Ovary (tissue), 9 donors: ENCODE measurements around the gene UBXN6. TPM values are rescaled to one million over a fixed set of nuclear protein-coding genes. Genes with fewer than 3 reads are reported as not detected.

Experiments
- DNase-seq, 5 donors: peaks; one replicate each; pipeline ENCODE4 v3.0.0-alpha.2; 2019 to 2020
- H3K27ac ChIP-seq, 2 donors: fragments of 200-600 bp; one replicate each; pipeline versions ENCODE4 v1.5.1 to v1.8.0; 2019 to 2022
- H3K27me3 ChIP-seq: fragments of 200-600 bp; one replicate; pipeline ENCODE4 v1.8.0; 2022
- H3K36me3 ChIP-seq: fragments of 200-600 bp; sonication (generic); one replicate; pipeline ENCODE4 v1.5.1; 2019
- H3K4me1 ChIP-seq: one replicate; pipeline ENCODE4 v1.8.1; 2013; ENCODE audit warnings: mild to moderate bottlenecking, moderate library complexity; ENCODE audit not compliant: insufficient read depth
- H3K4me3 ChIP-seq: fragments of 200-600 bp; sonication (generic); one replicate; pipeline ENCODE4 v1.5.1; 2017
- H3K9me3 ChIP-seq, 2 donors: fragments of 200-600 bp in 1 of 2; sonication (generic) in 1 of 2; one replicate each; pipeline versions ENCODE4 v1.5.1 to v1.8.1; 2013 to 2019; ENCODE audit warnings: mild to moderate bottlenecking in 1 of 2, moderate library complexity in 1 of 2
- EP300 ChIP-seq: sonication (generic); formaldehyde crosslinking; IDR thresholded peaks from one replicate; pipeline ENCODE4 v1.6.1; 2017; ENCODE audit warnings: antibody characterized with exemption
- POLR2A ChIP-seq: fragments of 450-650 bp; IDR thresholded peaks from one replicate; pipeline ENCODE4 v1.6.1; 2017; ENCODE audit warnings: antibody characterized with exemption, mild to moderate bottlenecking, moderate library complexity
- WGBS, 3 donors: extraction: QIAGEN DNeasy Blood & Tissue Kit in 1 of 3; methylation state at CpG; one replicate each; pipeline versions ENCODE4 v1.1.5 to v1.1.7; 2013 to 2017; 5-methylcytosine and 5-hydroxymethylcytosine counted together
- intact Hi-C, 4 donors: fragments of 100-400 bp; cut with DNase I; formaldehyde crosslinking; loops; one replicate each; pipeline versions ENCODE4 v1.11.0 to v1.15.1; 2022 to 2023
- polyA plus RNA-seq, 2 donors: library from polyadenylated mRNA; stranded (reverse); fragments of 200-250 nt in 1 of 2; fragments of 350-450 nt in 1 of 2; fragmentation: Illumina TruSeq in 1 of 2; extraction: RNeasy Lipid Tissue Mini Kit (QIAGEN cat#74804) in 1 of 2; gene quantifications; one replicate each; pipeline ENCODE4 v1.2.3, GENCODE V29; 2013 to 2014
- total RNA-seq, 7 donors: library from RNA; depleted of rRNA in 2 of 7; stranded (reverse); fragments of >200 nt in 2 of 7; fragmentation: NEBNext Ultra II Directional in 3 of 7; extraction: Animal tissue kit (Norgen Biotek cat#: 25700) in 3 of 7; gene quantifications; one replicate each; pipeline versions ENCODE4 v1.1.0 to v1.2.4, GENCODE V29; 2016 to 2023
- TF ChIP-seq, protein P1 (sequence below), 3 donors: fragments of 450-650 bp in 2 of 3; fragments of 200-600 bp in 1 of 3; IDR thresholded peaks; one replicate each; pipeline versions ENCODE4 v1.5.1 to v1.8.0; 2016 to 2022; ENCODE audit warnings: antibody characterized with exemption in 3 of 3, mild to moderate bottlenecking in 1 of 3
- donor health status: DM: no; HTN: no; CAD: no; lungs with moderate emphysema.
- donor health status: DM: no; HTN: no; CAD: no.
- donor health status: Bipolar disorder and iron deficiency.
- donor health status: DM: yes; HTN: yes; CAD: no.
- donor health status: DM: no; HTN: no; CAD: no.
- donor health status: DM: yes; HTN: yes; CAD: no.

UBXN6 gene
- total and polyA plus RNA-seq, 9 donors, result 19.3 to 170 (median 133) TPM

DNA sequence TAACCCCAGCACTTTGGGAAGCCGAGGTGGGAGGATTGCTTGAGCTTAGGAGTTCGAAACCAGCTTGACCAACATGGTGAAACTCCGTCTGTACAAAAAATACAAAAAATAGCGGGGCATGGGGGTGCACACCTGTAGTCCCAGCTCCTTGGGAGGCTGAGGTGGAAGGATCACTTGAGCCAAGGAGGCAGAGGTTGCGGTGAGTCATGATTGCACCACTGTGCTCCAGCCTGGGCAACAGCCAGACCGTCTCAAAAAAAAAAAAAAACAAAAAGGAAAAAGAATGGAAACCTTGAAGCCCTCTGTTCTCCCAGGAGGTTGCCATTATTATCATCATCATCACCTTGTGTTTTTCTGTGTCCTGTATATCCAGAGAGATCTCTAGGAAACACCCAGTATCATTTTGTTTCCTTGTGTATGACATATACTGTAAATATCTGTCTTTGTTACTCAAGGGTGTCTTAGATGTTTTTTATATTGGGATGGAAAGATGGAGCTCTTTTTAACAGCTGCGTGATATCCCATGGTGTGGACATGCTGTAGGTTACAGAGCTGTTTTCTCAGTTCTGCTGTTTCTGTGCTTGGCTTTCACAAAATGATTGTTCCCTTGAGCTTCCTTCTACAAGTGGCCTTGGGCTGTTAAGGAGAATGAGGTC lies 43.3 kb downstream of the UBXN6 start:
- peak overlapping the region in 1 of 2 donors; percentile 77 for H3K27ac ChIP-seq
- no peaks in the 10 kb centered on the region for H3K9me3 ChIP-seq

DNA sequence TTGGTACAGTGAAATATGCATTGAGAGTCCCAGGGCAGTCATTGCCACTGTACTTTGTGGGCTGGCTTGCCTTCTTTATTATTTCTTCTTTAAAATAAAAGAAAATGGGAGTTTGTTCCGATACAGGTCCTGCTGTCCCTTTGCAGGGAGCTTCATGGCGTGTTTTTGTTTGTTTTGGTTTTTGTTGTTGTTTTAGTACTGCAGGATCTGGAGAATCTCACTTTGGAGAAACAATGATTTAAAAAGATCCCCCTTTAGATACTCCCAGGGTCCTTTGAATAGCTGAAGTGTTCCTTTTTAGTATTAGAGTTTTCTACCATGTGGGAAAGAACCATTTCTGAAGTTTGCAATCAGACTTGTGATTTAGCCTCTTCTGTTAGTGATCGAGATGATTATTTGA lies 44.0 kb downstream of the UBXN6 start:
- Histone ChIP-seq H3K4me3 (no peak overlapping the region), H3K4me1 (peaks cover 2% of the 10 kb centered on the region), H3K36me3 (no peaks in the 10 kb centered on the region), H3K27me3 (no peaks in the 10 kb centered on the region), H3K9me3 (no peaks in the 10 kb centered on the region), H3K27ac (peak overlapping the region in 1 of 2 donors; percentile 77)
- 88 to 97% (median 92%) methylated on average over 3 of the region's 3 CpGs for WGBS, 3 donors
- no peak for TF ChIP-seq POLR2A
- TF ChIP-seq, protein P1, sequence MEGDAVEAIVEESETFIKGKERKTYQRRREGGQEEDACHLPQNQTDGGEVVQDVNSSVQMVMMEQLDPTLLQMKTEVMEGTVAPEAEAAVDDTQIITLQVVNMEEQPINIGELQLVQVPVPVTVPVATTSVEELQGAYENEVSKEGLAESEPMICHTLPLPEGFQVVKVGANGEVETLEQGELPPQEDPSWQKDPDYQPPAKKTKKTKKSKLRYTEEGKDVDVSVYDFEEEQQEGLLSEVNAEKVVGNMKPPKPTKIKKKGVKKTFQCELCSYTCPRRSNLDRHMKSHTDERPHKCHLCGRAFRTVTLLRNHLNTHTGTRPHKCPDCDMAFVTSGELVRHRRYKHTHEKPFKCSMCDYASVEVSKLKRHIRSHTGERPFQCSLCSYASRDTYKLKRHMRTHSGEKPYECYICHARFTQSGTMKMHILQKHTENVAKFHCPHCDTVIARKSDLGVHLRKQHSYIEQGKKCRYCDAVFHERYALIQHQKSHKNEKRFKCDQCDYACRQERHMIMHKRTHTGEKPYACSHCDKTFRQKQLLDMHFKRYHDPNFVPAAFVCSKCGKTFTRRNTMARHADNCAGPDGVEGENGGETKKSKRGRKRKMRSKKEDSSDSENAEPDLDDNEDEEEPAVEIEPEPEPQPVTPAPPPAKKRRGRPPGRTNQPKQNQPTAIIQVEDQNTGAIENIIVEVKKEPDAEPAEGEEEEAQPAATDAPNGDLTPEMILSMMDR (IDR thresholded peaks at IDR 0.05), result no peak
- no peak for TF ChIP-seq EP300
- no peak for DNase-seq
- intact Hi-C loops, result no loop called here

More for the DNA sequence above, 43.3 kb downstream of the UBXN6 start:
- no peak for TF ChIP-seq EP300
- TF ChIP-seq POLR2A, result no peak
- TF ChIP-seq, protein P1 (IDR thresholded peaks at IDR 0.05), result no peak
- intact Hi-C loops, result no loop called here
- H3K4me3 ChIP-seq, result no peak overlapping the region
- H3K36me3 ChIP-seq, result no peaks in the 10 kb centered on the region
- peaks cover 2% of the 10 kb centered on the region for H3K4me1 ChIP-seq
- WGBS, 3 donors, result 57 to 59% (median 57%) methylated on average over 7 of the region's 7 CpGs
- H3K27me3 ChIP-seq, result no peaks in the 10 kb centered on the region
- DNase-seq, result peak in 2 of 5 donors; percentile 47 to 63

DNA sequence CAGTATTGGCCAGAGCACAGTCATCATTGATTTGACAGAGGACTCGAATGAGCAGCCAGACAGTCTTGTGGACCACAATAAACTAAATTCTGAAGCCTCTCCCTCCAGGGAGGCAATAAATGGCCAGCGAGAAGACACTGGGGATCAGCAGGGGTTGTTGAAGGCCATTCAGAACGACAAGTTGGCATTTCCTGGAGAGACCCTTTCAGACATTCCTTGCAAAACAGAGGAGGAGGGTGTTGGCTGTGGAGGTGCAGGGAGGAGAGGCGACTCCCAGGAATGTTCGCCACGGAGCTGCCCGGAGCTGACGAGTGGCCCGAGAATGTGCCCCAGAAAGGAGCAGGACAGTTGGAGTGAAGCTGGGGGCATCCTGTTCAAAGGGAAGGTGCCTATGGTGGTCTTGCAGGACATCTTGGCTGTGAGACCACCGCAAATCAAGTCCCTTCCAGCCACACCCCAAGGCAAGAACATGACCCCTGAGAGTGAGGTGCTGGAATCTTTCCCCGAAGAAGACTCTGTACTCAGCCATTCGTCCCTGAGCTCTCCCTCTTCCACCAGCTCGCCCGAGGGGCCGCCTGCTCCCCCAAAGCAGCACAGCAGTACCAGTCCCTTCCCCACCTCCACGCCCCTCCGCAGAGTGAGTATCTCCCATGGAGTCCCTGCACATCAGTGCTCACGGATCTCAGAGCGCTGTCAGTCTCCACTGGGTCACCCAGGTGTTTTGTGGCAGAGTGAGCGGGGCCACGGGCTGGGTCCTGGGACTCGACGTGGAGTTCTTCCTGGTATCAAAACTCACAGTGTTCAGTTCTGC lies 48.3 kb downstream of the UBXN6 start:
- H3K9me3 ChIP-seq, result no peaks in the 10 kb centered on the region
- no peak overlapping the region for H3K27ac ChIP-seq
- H3K36me3 ChIP-seq, result no peaks in the 10 kb centered on the region
- no peaks in the 10 kb centered on the region for H3K27me3 ChIP-seq
- no peak overlapping the region for H3K4me3 ChIP-seq
- TF ChIP-seq, protein P1 (IDR thresholded peaks at IDR 0.05), result no peak
- TF ChIP-seq POLR2A (no peak), EP300 (no peak)
- 92 to 93% (median 92%) methylated on average over 23 of the region's 23 CpGs for WGBS, 3 donors
- intact Hi-C loops, result no loop called here
- no peak for DNase-seq
- H3K4me1 ChIP-seq, result no peaks in the 10 kb centered on the region

DNA sequence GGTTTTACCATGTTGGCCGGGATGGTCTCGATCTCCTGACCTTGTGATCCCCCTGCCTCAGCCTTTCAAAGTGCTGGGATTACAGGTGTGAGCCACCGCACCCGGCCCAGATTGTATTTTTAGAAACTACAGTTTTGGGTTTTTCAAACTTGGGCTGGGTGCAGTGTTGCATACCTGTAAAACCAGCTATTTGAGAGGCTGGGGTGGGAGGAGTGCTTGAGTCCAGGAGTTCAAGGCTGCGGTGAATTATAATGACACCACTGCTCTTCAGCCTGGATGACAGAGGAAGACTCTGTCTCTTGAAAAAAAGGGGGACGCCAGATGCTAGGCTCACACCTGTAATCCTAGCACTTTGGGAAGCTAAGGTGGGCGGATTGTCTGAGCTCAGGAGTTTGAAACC lies 51.0 kb downstream of the UBXN6 start:
- TF ChIP-seq POLR2A (no peak), EP300 (no peak)
- TF ChIP-seq, protein P1 (IDR thresholded peaks at IDR 0.05), result no peak
- H3K27me3 ChIP-seq, result no peaks in the 10 kb centered on the region
- no peak overlapping the region for H3K4me3 ChIP-seq
- peaks cover 6% of the 10 kb centered on the region for H3K4me1 ChIP-seq
- no peak for DNase-seq
- intact Hi-C loops, result no loop called here
- H3K27ac ChIP-seq, result no peak overlapping the region
- no peaks in the 10 kb centered on the region for H3K36me3 ChIP-seq
- 91 to 94% (median 91%) methylated on average over 7 of the region's 7 CpGs for WGBS, 3 donors
- H3K9me3 ChIP-seq, result no peaks in the 10 kb centered on the region
